Osteoblast (primary cell): ENCODE data around the gene TMPRSS3. TPM values are rescaled to one million over a fixed set of nuclear protein-coding genes. Genes with fewer than 3 reads are reported as not detected.

ENCODE experiments used
- DNase-seq: peaks from one replicate; pipeline ENCODE4 v3.0.0; 2011; ENCODE audit warnings: low spot score, mixed read lengths; ENCODE audit not compliant: insufficient read length; ENCODE audit errors: missing footprints
- H2AFZ ChIP-seq: 2 replicates; pipeline ENCODE4 v1.6.0; 2011; ENCODE audit warnings: mild to moderate bottlenecking, low read length
- H3K27ac ChIP-seq: 2 replicates; pipeline ENCODE4 v1.5.1; 2011; ENCODE audit warnings: mild to moderate bottlenecking, low read depth, low read length, moderate library complexity
- H3K27me3 ChIP-seq: 2 replicates; pipeline ENCODE4 v1.6.0; 2012; ENCODE audit warnings: mild to moderate bottlenecking, control low read depth, inconsistent platforms, low read length, moderate library complexity; ENCODE audit not compliant: insufficient read depth
- H3K36me3 ChIP-seq: 2 replicates; pipeline ENCODE4 v1.5.1; 2011; ENCODE audit warnings: mild to moderate bottlenecking, low read length, control low read depth, moderate library complexity; ENCODE audit not compliant: insufficient read depth
- H3K4me1 ChIP-seq: 2 replicates; pipeline ENCODE4 v1.5.1; 2011; ENCODE audit warnings: mild to moderate bottlenecking, low read length, control low read depth, moderate library complexity; ENCODE audit not compliant: insufficient read depth
- H3K4me2 ChIP-seq: 2 replicates; pipeline ENCODE4 v1.6.0; 2011; ENCODE audit warnings: mild to moderate bottlenecking, low read length; ENCODE audit not compliant: insufficient read depth
- H3K4me3 ChIP-seq: fragments of 200-600 bp; sonication (generic); 3 replicates; pipeline ENCODE4 v1.5.1; 2012; ENCODE audit warnings: mild to moderate bottlenecking, low read length, inconsistent platforms; ENCODE audit not compliant: insufficient read depth
- H3K79me2 ChIP-seq: 2 replicates; pipeline ENCODE4 v1.6.0; 2012; ENCODE audit warnings: mild to moderate bottlenecking, low read length, control low read depth, inconsistent platforms; ENCODE audit not compliant: insufficient read depth
- H3K9me3 ChIP-seq: 2 replicates; pipeline ENCODE4 v1.5.1; 2011; ENCODE audit warnings: low read depth, low read length, control low read depth
- H4K20me1 ChIP-seq: 2 replicates; pipeline ENCODE4 v1.6.0; 2012; ENCODE audit warnings: mild to moderate bottlenecking, low read length, control low read depth; ENCODE audit not compliant: insufficient read depth
- total RNA-seq: library from RNA; depleted of rRNA; stranded (reverse); fragments of >200 nt; gene quantifications from 2 replicates; pipeline ENCODE4 v1.2.3, GENCODE V29; 2012
- TF ChIP-seq, protein P1 (sequence below): IDR thresholded peaks from 2 replicates; pipeline ENCODE4 v1.5.1; 2011; ENCODE audit warnings: mild to moderate bottlenecking, low read depth, low read length, moderate library complexity; ENCODE audit errors: extremely low read depth

TMPRSS3 gene
- total RNA-seq, 1 donor, result not detected

GRCh38 chr21:42423685-42424084 lies 27.8 kb upstream of the TMPRSS3 start:
- H2AFZ ChIP-seq, result no peak overlapping the region
- TF ChIP-seq, protein P1, sequence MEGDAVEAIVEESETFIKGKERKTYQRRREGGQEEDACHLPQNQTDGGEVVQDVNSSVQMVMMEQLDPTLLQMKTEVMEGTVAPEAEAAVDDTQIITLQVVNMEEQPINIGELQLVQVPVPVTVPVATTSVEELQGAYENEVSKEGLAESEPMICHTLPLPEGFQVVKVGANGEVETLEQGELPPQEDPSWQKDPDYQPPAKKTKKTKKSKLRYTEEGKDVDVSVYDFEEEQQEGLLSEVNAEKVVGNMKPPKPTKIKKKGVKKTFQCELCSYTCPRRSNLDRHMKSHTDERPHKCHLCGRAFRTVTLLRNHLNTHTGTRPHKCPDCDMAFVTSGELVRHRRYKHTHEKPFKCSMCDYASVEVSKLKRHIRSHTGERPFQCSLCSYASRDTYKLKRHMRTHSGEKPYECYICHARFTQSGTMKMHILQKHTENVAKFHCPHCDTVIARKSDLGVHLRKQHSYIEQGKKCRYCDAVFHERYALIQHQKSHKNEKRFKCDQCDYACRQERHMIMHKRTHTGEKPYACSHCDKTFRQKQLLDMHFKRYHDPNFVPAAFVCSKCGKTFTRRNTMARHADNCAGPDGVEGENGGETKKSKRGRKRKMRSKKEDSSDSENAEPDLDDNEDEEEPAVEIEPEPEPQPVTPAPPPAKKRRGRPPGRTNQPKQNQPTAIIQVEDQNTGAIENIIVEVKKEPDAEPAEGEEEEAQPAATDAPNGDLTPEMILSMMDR, result no peak
- no peak for DNase-seq
- no peak overlapping the region for H3K27ac ChIP-seq
- no peaks in the 10 kb centered on the region for H3K36me3 ChIP-seq
- no peaks in the 10 kb centered on the region for H3K79me2 ChIP-seq
- no peak overlapping the region for H3K4me3 ChIP-seq
- no peaks in the 10 kb centered on the region for H3K9me3 ChIP-seq
- H3K27me3 ChIP-seq, result peaks cover 3% of the 10 kb centered on the region
- H4K20me1 ChIP-seq, result no peaks in the 10 kb centered on the region
- H3K4me1 ChIP-seq, result no peaks in the 10 kb centered on the region
- no peak overlapping the region for H3K4me2 ChIP-seq

DNA sequence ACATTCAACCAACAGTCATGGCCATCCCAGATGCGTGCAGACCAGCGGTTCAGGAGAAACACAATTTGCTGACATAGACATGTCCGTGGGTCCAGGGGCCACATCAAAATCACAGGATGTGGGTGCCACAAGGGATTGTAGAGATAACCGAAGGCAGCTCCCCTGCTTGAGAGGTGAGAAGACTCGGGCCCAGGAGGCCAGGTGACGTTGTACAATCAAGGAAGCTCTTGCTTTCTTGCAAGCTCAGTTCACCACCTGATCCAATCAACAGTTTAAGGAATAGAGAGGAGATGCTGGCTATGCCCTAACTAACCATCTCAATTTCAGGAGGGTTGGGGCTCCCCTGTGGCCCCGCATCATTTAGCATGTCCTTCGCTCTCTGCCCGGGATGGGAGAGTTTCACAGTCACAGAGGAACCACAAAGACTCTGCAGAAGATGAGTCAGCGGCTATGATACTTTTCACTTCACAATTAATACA lies 27.4 kb upstream of the TMPRSS3 start:
- H4K20me1 ChIP-seq, result no peaks in the 10 kb centered on the region
- peaks cover 7% of the 10 kb centered on the region for H3K27me3 ChIP-seq
- H3K4me2 ChIP-seq, result no peak overlapping the region
- H3K79me2 ChIP-seq, result no peaks in the 10 kb centered on the region
- H3K9me3 ChIP-seq, result no peaks in the 10 kb centered on the region
- no peaks in the 10 kb centered on the region for H3K4me1 ChIP-seq
- no peaks in the 10 kb centered on the region for H3K36me3 ChIP-seq
- H3K4me3 ChIP-seq, result no peak overlapping the region
- DNase-seq, result no peak
- no peak overlapping the region for H2AFZ ChIP-seq
- no peak overlapping the region for H3K27ac ChIP-seq
- TF ChIP-seq, protein P1, result no peak

DNA sequence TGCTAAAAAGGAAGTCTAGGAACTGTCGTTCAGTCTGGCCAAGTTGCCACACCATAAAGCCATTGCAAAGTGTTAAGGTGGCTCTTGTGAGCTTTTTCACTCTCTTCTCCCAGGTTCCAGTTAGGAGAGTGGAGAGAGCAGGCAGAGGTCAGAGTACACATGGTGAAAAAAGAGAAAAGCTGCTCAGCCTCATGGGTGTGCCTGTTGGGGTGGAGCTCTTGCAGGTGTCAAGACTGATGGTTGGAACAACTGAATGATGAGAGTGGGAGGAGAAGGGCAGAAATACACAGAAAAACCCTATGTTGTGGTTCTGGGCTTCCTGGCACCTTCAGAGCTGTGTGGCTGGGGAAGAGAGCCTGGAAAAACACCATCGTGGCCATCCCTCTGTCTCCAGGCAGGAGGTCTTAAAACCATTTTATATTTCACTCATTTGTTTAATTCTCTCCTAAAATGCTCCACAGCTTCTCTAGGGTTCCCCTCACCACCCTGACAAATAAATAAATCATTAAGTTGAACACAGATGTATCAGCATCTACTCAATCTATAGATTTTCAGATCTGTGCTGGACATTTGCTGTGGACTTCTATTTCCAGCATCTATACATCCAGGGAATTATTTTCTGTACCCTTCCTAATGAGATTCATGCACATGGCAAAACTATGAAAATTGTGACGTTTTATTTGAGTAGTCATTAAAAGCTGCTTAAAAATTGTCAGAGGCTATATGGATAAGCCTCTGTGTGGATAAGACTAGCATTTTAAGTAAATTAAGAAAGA lies 25.4 kb upstream of the TMPRSS3 start:
- no peak for DNase-seq
- Histone ChIP-seq H3K9me3 (no peaks in the 10 kb centered on the region), H4K20me1 (no peaks in the 10 kb centered on the region), H3K27me3 (peaks cover 8% of the 10 kb centered on the region), H3K4me2 (no peak overlapping the region), H3K4me3 (no peak overlapping the region), H3K4me1 (no peaks in the 10 kb centered on the region), H3K36me3 (no peaks in the 10 kb centered on the region), H3K79me2 (no peaks in the 10 kb centered on the region), H2AFZ (no peak overlapping the region), H3K27ac (no peak overlapping the region)
- TF ChIP-seq, protein P1, result no peak

- Histone ChIP-seq H3K36me3 (no peaks in the 10 kb centered on the region), H3K9me3 (no peaks in the 10 kb centered on the region), H2AFZ (no peak overlapping the region), H3K4me3 (no peak overlapping the region), H3K79me2 (no peaks in the 10 kb centered on the region), H4K20me1 (no peaks in the 10 kb centered on the region), H3K27ac (no peak overlapping the region), H3K4me1 (no peaks in the 10 kb centered on the region), H3K27me3 (peaks cover 7% of the 10 kb centered on the region), H3K4me2 (no peak overlapping the region)
- TF ChIP-seq, protein P1, result no peak
- DNase-seq, result no peak
These were observed 24.0 kb upstream of the TMPRSS3 start for GRCh38 chr21:42419845-42420244.
